Aorta (tissue), 5 donors: ENCODE results near the gene TMEM271. TPM values are rescaled to one million over a fixed set of nuclear protein-coding genes. Genes with fewer than 3 reads are reported as not detected.

Source experiments
- ATAC-seq: fragments of 200-7000 bp; cut with Tn5 transposase; one replicate; pipeline ENCODE4 v1.9.1; 2022; ENCODE audit warnings: moderate library complexity; ENCODE audit not compliant: low FRiP score
- DNase-seq, 2 donors: peaks; one replicate each; pipeline ENCODE4 v3.0.0-alpha.2; 2020
- H3K27ac ChIP-seq, 2 donors: one replicate each; pipeline ENCODE4 v1.5.1; 2013; ENCODE audit warnings: low read length in 2 of 2, mild to moderate bottlenecking in 2 of 2, moderate library complexity in 2 of 2, control low read depth in 1 of 2, inconsistent platforms in 1 of 2, low read depth in 1 of 2
- H3K27me3 ChIP-seq, 2 donors: one replicate each; pipeline ENCODE4 v1.6.1; 2013; ENCODE audit warnings: control low read depth in 1 of 2, low read length in 1 of 2, mild to moderate bottlenecking in 1 of 2, moderate library complexity in 1 of 2; ENCODE audit not compliant: insufficient read depth in 2 of 2, control insufficient read depth in 1 of 2
- H3K36me3 ChIP-seq, 2 donors: one replicate each; pipeline ENCODE4 v1.6.1; 2013; ENCODE audit warnings: control low read depth in 1 of 2, low read length in 1 of 2, mild to moderate bottlenecking in 1 of 2; ENCODE audit not compliant: insufficient read depth in 2 of 2, control insufficient read depth in 1 of 2
- H3K4me1 ChIP-seq, 2 donors: one replicate each; pipeline ENCODE4 v1.6.1; 2013; ENCODE audit warnings: low read length in 2 of 2, control low read depth in 1 of 2, mild to moderate bottlenecking in 1 of 2, moderate library complexity in 1 of 2; ENCODE audit not compliant: insufficient read depth in 2 of 2, control insufficient read depth in 1 of 2
- H3K4me3 ChIP-seq, 2 donors: one replicate each; pipeline ENCODE4 v1.5.1; 2013; ENCODE audit warnings: low read length in 2 of 2, control low read depth in 1 of 2, mild to moderate bottlenecking in 1 of 2
- H3K9me3 ChIP-seq: one replicate; pipeline ENCODE4 v1.6.1; 2013; ENCODE audit warnings: mild to moderate bottlenecking, low read length; ENCODE audit not compliant: control insufficient read depth
- WGBS, 2 donors: extraction: QIAGEN DNeasy Blood & Tissue Kit; methylation state at CpG; one replicate each; pipeline ENCODE4 v1.1.7; 2013; 5-methylcytosine and 5-hydroxymethylcytosine counted together
- intact Hi-C, 2 donors: fragments of 100-400 bp; cut with DNase I; formaldehyde crosslinking; loops; one replicate each; pipeline versions ENCODE4 v1.14.2 to v1.15.0; 2022
- polyA plus RNA-seq, 2 donors: library from polyadenylated mRNA; stranded (reverse); fragments of 200-250 nt; gene quantifications; one replicate each; pipeline ENCODE4 v1.2.3, GENCODE V29; 2013
- total RNA-seq, 2 donors: library from RNA; stranded (reverse); fragmentation: NEBNext Ultra II Directional; extraction: Animal tissue kit (Norgen Biotek cat#: 25700); gene quantifications; one replicate each; pipeline ENCODE4 v1.2.1, GENCODE V29; 2021
- donor health status: healthy with polysubstance abuse.
- donor health status: Bipolar disorder and iron deficiency.
- donor health status: DM: no; HTN: no; CAD: no.
- donor health status: DM: no; HTN: no; CAD: no.
- donor health status: DM: yes; HTN: yes; CAD: no.

TMEM271 gene
- total and polyA plus RNA-seq, 4 donors = not detected

DNA sequence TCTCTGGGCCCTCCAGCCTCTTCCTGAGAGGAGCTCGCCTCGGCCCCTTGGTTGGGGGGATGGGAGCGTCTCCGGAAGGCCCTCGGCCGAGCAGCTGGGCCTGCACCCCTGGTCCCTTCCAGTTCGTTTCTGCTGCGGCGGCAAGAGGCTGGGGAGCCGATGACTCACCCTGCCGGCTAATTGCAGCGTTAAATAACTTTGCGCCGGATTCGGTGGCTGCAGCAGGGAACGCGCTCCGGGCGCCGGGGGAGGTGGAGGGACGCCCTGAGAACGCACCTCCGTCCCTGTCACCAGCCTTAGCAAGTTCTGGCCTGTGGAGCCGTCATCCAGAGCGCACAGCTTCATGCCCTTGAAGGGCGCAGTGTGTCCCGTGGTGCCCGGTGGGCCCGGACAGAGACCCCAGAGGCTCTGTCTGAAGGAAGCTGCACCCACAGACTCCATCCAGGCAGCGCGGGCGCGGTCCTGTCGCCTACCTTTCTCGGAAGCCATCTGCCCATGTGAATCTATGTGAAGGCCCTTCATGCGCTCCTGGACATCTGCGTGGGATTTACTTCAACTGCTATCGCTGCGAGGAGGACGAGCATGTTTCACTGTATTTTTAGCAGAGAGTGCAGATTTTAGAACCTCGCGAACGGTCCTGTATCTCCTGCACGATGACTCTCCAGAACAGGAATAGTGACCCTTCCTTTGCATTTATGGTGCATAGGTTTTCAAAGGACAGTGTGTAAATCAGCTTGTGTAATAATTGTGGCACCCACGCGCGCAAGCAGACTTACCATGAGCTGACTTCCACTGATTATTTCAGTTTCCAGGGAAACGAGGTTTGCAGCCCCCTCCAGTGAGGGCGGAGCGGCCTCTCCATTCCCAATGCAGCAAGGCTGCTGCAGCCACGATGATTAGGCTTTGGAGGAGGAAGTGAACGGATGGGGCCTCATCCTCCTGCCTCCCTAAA, 1.7 kb upstream of the TMEM271 start:
- WGBS, 2 donors = 2% methylated on average over 52 of the region's 52 CpGs
- ATAC-seq (peak; percentile 48), DNase-seq (peak in 1 of 2 donors; percentile 72)
- Histone ChIP-seq H3K27me3 (peaks cover 0 to 2% of the 10 kb centered on the region in 2 donors), H3K27ac (no peak overlapping the region), H3K36me3 (no peaks in the 10 kb centered on the region), H3K4me1 (no peaks in the 10 kb centered on the region), H3K9me3 (no peaks in the 10 kb centered on the region), H3K4me3 (no peak overlapping the region)
- intact Hi-C loops = no loop called here

DNA sequence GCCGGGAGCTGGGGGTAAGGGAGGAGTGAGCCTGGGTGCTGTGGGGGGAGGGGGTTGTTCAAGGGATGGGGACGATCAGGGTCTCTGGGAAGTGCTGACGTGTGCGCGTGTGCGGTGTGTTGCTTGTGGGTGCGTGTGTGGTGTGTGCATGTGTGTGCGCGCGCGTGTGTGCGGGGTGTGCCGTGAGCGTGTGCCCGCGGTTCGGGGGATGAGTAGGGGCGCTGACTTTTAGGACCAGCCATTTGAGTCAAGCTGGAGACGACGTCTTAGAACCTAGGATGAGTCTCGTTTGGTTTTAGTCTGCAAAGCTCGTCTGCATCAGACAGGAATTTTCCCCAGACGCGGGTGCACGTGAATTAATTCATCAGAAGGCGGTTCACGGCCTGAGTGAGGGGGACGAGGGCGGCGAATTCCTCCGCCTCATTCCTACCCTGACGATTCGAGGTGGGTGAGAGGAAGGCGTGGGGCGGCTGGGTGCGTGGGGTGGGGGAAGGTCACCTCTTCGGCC, 950 bp upstream of the TMEM271 start:
- Histone ChIP-seq H3K27me3 (peaks cover 0 to 2% of the 10 kb centered on the region in 2 donors), H3K9me3 (no peaks in the 10 kb centered on the region), H3K27ac (no peak overlapping the region), H3K4me3 (no peak overlapping the region), H3K4me1 (no peaks in the 10 kb centered on the region), H3K36me3 (no peaks in the 10 kb centered on the region)
- ATAC-seq (no peak), DNase-seq (no peak)
- WGBS, 2 donors = 1% methylated on average over 36 to 37 of the region's 37 CpGs
- intact Hi-C loops = no loop called here

DNA sequence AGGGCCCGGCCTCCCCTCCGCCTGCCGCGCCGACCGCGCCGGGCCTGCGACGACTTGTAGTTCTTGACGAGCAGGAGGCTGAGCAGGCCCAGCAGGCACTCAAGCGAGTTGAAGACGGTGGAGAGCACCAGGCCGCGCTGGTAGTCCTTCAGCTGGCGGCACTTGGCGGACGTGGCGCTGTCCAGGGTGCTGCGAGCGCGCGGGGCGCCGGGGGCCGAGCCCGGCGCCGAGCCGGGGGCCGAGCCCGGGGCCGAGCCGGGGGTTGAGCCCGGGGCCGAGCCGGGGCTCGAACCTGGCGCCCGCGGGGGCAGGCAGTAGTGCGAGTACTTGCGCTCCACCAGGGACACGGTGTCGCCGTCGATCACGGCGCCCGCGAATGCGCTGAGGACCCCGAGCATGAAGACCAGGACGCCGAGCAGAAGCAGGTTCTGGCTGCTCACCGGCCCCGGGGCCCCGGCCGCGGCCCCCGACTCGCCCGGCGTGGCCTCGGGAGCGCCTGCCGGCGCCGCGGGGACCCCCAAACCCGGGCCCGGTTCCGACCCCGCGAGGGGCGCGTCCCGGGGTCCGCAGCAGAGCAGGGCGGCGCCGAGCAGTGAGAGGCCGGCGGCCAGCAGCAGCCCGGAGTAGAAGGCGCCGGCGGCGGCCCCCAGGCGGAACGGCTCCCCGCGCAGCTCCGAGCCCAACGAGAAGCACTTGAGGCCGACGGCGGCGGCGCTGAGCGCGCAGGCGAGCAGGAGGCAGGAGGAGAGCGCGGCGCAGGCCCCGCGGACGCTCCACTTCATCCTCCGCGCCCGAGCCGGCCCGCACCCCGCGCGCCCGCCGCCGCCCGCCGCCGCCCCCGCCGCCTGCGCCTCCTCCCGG, 584 bp downstream of the TMEM271 start:
- no peak overlapping the region for H3K27ac ChIP-seq
- DNase-seq (no peak), ATAC-seq (no peak)
- no peaks in the 10 kb centered on the region for H3K36me3 ChIP-seq
- H3K9me3 ChIP-seq = no peaks in the 10 kb centered on the region
- 2% methylated on average over 63 to 127 of the region's 127 CpGs for WGBS, 2 donors
- H3K27me3 ChIP-seq = peaks cover 0 to 2% of the 10 kb centered on the region in 2 donors
- H3K4me1 ChIP-seq = no peaks in the 10 kb centered on the region
- no peak overlapping the region for H3K4me3 ChIP-seq
- intact Hi-C loops = no loop called here

DNA sequence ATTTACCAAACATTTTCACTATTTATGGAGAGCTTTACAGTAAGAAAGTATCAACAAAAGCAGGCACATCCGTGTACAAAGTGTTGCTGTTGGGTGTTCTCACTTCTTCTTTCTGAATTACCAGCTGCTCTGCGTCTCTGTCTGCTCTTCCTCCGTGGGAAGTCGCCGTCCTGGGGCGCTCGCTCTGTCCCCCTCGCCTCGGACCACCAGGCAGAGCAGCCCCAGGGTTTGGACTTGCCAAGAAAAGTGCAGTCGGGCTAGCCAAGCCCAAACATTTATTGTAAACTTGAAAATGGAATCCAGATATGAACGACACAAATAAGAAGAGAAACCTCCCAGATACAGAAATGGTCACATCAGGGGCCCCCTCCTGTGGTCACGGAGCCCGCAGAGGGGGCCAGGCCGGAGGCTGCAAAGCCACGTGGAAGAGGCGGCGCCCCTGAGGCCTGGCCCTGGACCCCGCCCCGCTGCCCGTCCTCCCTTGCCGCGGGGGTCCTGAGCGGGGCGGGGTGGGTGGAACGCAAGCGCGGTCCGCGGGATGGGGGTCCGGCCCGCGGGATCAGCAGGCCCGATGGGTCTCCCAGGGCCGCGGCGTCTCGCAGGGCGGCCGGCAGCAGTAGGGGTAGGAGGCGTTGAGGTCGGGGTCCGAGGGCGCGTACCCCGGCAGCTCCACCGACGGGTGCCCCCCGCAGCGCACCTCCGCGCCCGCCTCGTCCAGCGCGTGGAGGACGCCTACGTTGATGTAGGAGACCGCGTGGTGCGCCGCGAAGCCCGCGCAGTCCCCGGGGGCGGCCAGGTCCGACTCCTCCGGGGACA, 1.5 kb downstream of the TMEM271 start:
- Histone ChIP-seq H3K9me3 (no peaks in the 10 kb centered on the region), H3K36me3 (no peaks in the 10 kb centered on the region), H3K4me1 (no peaks in the 10 kb centered on the region), H3K27me3 (peaks cover 0 to 2% of the 10 kb centered on the region in 2 donors), H3K4me3 (no peak overlapping the region), H3K27ac (no peak overlapping the region)
- WGBS, 2 donors = 3 to 4% methylated on average over 48 to 68 of the region's 68 CpGs
- intact Hi-C loops = no loop called here
- ATAC-seq (no peak), DNase-seq (no peak)

DNA sequence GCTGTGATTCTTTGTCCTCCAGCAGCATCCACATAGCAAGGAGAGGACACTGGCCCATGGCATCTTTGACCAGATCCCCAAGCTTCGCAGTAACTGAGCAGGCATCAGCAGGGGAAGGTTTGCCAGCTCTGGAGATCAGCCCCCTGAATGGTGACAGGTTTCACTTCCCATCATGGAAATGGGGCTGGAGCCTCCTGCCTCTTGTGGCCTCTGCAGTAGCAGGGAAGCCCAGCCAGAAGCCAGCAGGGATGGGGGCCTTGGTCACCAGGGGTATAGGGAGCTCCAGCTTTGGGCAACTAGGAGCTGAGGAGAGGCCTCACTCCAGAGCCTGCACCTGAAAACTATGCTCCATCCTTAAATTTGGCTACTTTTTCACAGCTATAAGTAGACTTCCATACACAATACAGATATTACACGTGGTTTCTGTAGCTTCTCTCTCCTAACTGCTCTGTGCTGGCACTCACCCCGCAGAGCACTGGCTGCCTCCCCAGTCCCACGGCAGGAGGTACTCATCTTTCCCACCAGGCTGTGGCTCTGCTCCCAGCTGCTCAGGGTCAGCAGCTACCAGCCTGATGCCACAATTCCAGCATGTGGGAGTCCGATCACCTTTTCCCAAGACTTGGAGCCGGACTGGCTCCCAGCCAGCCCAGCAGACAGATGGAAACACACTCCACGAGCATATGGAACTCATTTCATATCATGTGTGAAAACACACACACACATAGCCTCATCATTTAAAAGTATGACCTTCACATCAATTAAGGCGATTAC, 2.8 kb downstream of the TMEM271 start:
- intact Hi-C loops = no loop called here
- 65% methylated on average over 8 of the region's 8 CpGs for WGBS, 2 donors
- ATAC-seq = no peak
- Histone ChIP-seq H3K4me3 (no peak overlapping the region), H3K9me3 (no peaks in the 10 kb centered on the region), H3K4me1 (no peaks in the 10 kb centered on the region), H3K36me3 (no peaks in the 10 kb centered on the region), H3K27me3 (peaks cover 0 to 2% of the 10 kb centered on the region in 2 donors), H3K27ac (no peak overlapping the region)
- no peak for DNase-seq

DNA sequence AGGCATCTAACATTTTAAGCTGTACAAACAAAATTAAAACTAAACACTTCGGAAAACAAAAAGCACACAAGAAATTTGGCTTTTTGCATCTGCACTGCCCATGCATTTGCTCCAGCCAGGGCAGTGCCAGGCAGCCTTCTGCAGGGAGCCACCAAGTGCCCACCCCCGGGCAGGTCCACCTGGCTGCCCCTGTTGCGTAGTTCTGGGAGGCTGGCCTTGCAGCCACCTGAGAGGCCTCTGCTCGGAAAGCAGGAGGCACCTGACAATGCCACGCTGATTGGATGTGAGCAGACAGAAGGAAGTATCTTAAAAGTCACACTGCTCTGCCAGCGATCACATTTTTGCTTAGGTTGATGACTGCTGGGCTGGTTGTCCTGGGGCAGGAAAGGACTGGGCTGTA, 3.5 kb downstream of the TMEM271 start:
- H3K4me1 ChIP-seq = no peaks in the 10 kb centered on the region
- DNase-seq = no peak
- no peaks in the 10 kb centered on the region for H3K36me3 ChIP-seq
- peaks cover 0 to 2% of the 10 kb centered on the region in 2 donors for H3K27me3 ChIP-seq
- intact Hi-C loops = no loop called here
- no peaks in the 10 kb centered on the region for H3K9me3 ChIP-seq
- no peak overlapping the region for H3K27ac ChIP-seq
- no peak overlapping the region for H3K4me3 ChIP-seq
- 84 to 85% methylated on average over 6 of the region's 6 CpGs for WGBS, 2 donors
- ATAC-seq = no peak

DNA sequence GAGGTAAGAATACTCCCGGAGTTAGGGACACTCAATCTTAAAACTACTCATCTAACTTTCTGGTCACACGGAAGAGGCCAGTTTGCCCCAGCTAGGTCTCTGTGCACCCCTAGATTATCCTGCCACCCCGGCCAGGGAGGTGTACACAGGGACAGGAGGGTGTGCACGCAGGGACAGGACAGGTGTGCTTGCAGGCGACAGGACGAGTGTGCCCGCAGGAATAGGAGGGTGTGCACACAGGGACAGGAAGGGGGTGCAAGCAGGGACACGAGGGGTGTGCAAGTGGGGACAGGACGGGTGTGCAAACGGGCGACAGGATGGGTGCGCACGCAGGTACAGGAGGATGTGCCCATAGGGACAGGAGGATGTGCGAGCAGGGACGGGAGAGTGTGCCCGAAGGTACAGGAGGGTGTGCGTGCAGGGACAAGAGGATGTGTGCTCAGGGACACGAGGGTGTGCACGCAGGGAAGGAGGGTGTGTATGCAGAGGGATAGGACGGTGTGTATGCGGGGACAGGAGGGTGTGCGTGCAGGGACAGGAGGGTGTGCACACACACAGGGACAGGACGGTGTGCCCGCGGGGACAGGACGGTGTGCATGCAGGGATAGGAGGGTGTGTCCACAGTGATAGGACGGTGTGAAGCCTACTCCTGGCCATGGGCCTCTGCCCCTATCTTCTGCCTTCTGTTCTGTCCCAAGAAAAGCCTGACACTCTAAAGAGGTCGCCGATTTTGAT, 4.1 kb downstream of the TMEM271 start:
- intact Hi-C loops = no loop called here
- H3K27ac ChIP-seq = no peak overlapping the region
- H3K27me3 ChIP-seq = peaks cover 0 to 2% of the 10 kb centered on the region in 2 donors
- no peak for ATAC-seq
- H3K9me3 ChIP-seq = no peaks in the 10 kb centered on the region
- H3K36me3 ChIP-seq = no peaks in the 10 kb centered on the region
- no peak for DNase-seq
- WGBS, 2 donors = 85 to 87% methylated on average over 29 of the region's 29 CpGs
- H3K4me3 ChIP-seq = no peak overlapping the region
- no peaks in the 10 kb centered on the region for H3K4me1 ChIP-seq
